GM12864 (cell line): ENCODE measurements around the gene TTC39A.

ENCODE experiments used
- DNase-seq: peaks from one replicate; pipeline ENCODE4 v3.0.0-alpha.2; 2011; ENCODE audit warnings: low read depth
- H3K4me3 ChIP-seq: 2 replicates; pipeline ENCODE4 v1.5.1; 2011; ENCODE audit warnings: mild to moderate bottlenecking, low read depth, low read length, control low read depth
- TF ChIP-seq, protein P1 (sequence below): IDR thresholded peaks from 2 replicates; pipeline ENCODE4 v1.5.1; 2011; ENCODE audit warnings: low read depth, mild to moderate bottlenecking, moderate library complexity, low read length, control low read depth, inconsistent platforms; ENCODE audit errors: missing control alignments

Gene TTC39A

DNA sequence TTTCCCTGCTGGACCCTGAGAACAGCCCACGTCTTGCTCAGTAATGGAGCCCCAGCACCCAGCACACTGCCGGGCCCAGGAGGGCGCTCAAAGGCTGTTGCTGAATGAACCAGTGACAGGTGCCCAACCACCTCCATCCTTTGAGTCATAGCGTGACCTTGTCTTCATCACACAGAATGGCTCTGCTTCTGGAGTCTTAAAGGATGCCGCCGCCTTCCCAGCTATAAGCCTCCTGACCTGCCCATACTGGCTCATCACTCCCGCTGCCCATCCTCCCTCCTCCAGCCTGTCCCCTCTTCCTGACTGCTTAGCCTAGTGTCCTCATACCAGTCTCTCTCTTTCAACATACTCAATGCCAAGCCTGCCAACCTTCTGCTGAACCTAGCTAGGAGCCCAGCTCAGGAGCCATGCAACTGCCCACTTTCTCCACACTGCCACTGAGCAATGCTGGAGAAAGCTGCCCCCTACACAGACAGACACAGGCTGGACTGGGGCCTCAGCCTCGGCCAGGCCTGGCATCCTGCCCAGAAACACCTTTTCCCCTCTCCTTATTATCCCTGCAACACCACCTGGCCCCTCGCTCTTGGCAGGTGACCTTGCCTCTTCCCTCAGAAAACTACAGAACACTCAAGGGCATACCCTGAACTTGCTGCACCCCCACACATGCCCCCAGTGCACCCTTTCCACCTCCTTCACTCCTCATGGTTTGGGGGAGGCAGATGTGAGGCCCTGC is 14.1 kb downstream of the TTC39A start:
- H3K4me3 ChIP-seq = no peak overlapping the region
- no peak for DNase-seq
- TF ChIP-seq, protein P1, sequence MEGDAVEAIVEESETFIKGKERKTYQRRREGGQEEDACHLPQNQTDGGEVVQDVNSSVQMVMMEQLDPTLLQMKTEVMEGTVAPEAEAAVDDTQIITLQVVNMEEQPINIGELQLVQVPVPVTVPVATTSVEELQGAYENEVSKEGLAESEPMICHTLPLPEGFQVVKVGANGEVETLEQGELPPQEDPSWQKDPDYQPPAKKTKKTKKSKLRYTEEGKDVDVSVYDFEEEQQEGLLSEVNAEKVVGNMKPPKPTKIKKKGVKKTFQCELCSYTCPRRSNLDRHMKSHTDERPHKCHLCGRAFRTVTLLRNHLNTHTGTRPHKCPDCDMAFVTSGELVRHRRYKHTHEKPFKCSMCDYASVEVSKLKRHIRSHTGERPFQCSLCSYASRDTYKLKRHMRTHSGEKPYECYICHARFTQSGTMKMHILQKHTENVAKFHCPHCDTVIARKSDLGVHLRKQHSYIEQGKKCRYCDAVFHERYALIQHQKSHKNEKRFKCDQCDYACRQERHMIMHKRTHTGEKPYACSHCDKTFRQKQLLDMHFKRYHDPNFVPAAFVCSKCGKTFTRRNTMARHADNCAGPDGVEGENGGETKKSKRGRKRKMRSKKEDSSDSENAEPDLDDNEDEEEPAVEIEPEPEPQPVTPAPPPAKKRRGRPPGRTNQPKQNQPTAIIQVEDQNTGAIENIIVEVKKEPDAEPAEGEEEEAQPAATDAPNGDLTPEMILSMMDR = peak; percentile 12

DNA sequence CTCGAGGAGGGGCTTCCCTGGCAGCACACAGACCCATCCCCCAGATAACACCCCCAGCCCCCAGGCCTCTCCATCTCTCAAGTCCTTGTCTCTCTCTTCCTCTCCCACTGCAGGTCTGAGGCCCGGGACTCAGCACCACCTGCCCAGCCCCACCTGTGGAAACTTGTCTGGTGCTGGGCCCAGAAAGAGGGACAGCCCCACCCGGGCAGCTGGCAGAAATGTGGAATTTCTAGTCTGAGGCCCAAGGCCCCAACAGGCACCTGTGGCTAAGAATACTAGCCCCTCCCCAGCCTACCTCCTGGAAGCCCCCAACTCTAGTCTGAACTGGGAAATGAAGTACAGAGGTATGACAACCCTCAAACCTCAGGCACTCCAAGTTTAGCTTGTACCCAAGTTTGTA is 15.4 kb downstream of the TTC39A start:
- DNase-seq = no peak
- no peak overlapping the region for H3K4me3 ChIP-seq
- TF ChIP-seq, protein P1 = no peak

DNA sequence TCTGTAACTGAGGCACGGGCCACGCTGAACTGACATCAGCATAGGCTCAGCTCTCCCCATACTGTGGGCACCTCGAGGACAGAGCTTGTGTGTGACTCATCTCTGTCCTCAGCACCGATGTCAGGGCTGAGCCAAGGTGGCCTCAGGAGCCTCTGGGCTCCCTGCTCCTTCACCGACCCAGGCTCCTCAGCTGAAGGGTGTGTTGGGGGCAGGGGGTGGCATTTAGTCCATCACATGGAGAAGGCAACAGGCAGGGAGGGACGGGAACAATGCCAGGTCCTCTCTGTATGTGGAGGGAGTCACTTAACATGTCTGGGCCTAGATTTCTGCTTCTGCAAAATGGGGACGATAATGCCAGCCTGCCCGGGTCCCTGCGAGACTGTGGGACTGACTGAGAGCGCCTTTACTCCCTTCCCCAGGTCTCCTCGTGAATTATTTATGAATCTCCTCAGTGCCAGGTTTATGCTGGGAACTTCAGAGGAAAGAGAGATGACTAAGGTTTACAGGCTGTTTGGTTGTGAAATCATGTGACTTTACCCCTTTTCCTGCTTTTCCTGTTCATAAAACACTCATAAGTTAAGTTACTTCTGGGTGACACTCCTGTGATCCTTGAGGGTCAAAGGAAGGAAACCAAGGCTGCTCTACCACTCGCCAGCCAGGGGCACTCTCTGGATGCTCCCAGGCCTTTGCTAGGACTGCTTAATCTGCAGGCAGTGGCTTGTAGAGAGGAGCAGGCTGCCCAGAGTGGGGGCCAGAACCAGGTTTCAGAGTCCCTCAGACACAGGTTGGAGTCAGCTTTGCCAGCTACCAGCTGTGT is 16.2 kb downstream of the TTC39A start:
- TF ChIP-seq, protein P1 = no peak
- H3K4me3 ChIP-seq = no peak overlapping the region
- DNase-seq = no peak

DNA sequence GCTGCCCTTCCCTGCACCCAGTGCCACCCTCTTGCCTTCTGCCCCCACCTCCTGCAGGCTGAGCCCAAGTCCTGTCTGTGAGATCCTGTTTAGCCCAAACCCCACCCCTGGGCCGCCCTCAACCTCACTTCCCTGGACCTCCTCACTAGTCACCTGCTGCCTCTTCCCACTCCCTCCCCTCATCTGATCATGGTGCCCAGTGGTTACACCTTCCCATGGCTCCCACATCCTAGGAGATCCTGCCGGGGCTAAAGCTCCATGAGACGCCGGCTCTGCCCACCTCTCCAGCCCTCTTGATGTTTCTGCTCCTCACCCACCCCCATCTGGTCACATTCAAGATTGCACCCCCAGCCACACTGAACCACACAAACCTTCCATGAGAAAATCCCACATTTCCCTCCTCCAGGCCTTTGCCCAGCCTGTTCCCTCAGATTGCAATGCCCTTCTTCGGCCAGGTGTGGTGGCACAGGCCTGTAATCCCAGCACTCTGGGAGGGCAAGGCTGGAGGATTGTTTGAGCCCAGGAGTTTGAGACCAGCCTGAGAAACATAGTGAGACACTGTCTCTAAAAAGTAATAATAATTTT is 17.0 kb downstream of the TTC39A start:
- DNase-seq = no peak
- no peak overlapping the region for H3K4me3 ChIP-seq
- TF ChIP-seq, protein P1 = peak; percentile 33

DNA sequence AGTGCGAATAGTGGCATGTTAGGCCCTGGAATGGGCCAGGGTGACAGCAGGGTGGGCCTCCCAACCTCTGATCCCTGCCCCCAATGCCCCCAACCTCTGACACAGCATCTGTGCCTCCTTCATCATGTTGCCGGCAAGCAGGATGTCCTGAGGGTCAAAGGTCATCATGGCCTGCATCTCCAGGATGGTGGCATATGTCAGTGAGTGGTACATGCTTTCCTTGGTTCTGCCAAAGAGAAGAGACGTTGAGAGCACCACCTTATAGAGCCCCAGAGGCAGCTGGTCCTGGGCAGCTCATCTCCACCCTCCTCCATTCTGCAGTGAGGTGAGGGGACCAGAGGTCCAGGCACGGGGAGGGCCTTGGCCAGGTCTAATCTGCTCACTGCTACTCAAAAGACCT is 17.6 kb downstream of the TTC39A start:
- no peak overlapping the region for H3K4me3 ChIP-seq
- TF ChIP-seq, protein P1 = no peak

DNA sequence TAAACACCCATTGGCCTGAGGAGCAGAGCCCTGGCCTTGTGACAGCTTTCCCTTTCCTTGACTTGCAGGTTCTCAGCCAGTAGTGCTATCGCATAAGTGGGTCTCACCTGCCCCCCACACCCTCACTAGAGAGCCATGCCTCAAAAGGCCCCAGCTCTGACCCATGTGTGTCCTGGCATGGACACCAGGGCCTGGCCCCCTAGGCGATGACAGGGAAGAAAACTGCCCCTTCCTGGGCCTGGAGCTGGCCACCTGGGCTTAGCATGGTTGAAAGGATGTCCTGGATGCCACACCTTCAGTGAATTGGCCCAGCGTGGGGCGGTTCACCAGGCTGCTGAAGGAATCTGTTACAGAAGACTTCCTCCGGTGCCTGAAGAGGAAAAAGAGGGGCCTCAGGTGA is 18.5 kb downstream of the TTC39A start:
- TF ChIP-seq, protein P1 = no peak
- H3K4me3 ChIP-seq = no peak overlapping the region
- no peak for DNase-seq

More for the DNA sequence above, 17.6 kb downstream of the TTC39A start:
- no peak for DNase-seq
